NCI-H510A (cell line): ENCODE results near the gene PTPRF.
"Not testable (repeated sequence)": the region's sequence is repeated elsewhere in the genome, so short reads cannot be mapped to it uniquely, and the experiment has no call there.

Source experiments
- DNase-seq: peaks from one replicate; lab custom pipeline; 2025; lab: John Stamatoyannopoulos, UW

Gene PTPRF

DNA sequence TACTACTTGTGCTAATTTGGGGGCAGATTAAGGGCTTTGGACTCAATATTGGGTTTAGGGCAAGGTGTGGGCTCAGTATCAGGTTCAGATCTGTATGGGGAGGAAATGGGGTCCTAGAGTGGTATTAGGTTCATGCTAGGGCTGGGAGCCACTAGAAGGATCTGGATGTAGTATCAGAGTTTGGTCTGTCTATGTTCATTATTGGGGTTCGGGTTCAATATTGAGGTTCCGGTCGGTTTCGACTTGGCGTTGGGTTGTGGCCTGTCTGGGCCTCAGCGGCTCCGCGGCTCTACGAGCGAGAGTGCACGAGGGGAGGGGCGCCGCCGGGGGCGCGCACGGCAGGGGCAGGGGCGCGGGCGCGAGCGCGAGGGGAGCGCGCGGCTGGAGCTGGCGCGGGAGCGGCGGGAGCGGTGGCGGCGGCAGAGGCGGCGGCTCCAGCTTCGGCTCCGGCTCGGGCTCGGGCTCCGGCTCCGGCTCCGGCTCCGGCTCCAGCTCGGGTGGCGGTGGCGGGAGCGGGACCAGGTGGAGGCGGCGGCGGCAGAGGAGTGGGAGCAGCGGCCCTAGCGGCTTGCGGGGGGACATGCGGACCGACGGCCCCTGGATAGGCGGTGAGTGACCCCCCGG, at the start of gene PTPRF:
Gene PTPRF (plus strand): TSS at position 401 of the 624 bp plus-strand sequence. CDS start 14,193 bp downstream, outside the sequence.
- DNase-seq: peak; percentile 97

GRCh38 chr1:43481491-43481890, 49.2 kb upstream of the PTPRF start:
- no peak for DNase-seq

- DNase-seq: no peak
These were observed 48.5 kb upstream of the PTPRF start for GRCh38 chr1:43482215-43482614.

GRCh38 chr1:43484367-43484766, 46.3 kb upstream of the PTPRF start:
- no peak for DNase-seq

- no peak for DNase-seq
These were observed 42.5 kb upstream of the PTPRF start for GRCh38 chr1:43488165-43488564.

DNA sequence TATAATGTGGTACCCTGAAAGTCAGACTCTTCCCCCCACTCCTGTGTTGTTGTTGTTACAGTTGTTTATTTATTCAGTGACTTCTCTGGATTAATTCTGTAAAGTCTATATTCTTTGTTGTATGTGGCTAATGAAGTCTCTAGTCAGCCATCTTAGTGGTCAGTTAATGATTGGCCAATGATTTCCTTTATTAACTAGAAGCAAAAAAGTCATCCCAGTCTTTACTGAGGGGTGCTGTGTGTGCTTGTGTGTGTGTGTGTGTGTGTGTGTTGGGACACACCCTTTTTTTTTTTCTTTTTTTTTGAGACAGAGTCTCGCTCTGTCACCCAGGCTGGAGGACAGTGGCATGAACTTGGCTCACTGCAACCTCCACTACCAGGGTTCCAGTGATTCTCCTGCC, 39.6 kb upstream of the PTPRF start:
- no peak for DNase-seq

DNA sequence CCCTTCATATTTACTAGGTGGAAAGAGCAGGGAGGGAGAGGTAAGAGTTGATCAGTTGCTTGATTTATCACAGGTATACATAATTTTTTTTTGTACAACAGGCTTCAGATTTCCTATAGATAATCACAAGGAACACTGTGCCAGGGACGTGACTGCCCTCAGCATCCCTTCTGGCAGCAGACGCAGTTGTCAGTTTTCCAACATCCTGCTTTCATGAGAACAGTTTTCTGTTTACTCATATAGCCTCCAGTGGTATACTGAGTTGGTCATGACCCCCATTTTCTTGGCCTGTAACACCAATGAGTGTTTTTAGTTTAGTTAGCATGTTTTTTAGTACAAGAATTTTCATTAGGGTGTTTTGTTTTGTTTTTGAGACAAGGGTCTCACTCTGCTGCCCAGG, 37.9 kb upstream of the PTPRF start:
- DNase-seq: no peak

DNA sequence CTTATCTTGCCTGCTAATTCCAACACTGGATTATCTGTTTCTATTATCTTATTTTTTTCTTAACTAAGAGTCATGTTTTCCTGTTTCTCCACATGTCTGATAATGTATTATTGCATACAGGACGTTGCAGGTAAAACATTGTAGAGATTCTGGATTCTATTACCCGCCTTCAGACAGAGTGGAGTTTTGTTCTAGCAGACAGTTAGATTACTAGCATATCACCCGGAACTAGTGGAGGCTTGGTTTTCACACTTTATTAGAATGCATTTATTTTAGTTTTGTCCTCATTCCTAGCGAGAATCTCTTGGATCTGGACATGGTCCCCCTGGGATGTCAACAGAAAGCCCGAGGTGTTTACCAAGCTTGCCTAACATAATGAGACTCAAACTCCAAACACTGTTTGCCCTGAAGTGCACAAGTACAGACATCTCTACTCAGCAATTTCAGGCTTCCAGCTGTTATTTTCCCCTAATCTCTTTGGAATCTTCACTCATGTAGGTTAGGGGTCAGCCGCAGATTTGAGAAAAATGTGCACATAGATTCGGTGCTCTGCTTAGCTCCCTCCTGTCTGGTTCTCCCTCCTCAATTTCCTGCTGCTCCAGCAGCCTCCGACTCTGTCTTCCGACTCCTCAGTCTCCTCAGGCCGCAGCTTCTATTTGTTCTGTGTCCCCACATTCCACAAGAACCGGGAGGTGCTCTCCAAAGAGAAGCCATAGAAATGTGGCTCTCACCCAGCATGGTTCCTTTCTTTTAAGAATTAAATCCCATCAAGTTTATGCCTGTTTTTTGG, 36.8 kb upstream of the PTPRF start:
- no peak for DNase-seq

GRCh38 chr1:43495204-43495603, 35.5 kb upstream of the PTPRF start:
- DNase-seq: no peak

- DNase-seq: no peak
These were observed 30.8 kb upstream of the PTPRF start for GRCh38 chr1:43499898-43500297.

DNA sequence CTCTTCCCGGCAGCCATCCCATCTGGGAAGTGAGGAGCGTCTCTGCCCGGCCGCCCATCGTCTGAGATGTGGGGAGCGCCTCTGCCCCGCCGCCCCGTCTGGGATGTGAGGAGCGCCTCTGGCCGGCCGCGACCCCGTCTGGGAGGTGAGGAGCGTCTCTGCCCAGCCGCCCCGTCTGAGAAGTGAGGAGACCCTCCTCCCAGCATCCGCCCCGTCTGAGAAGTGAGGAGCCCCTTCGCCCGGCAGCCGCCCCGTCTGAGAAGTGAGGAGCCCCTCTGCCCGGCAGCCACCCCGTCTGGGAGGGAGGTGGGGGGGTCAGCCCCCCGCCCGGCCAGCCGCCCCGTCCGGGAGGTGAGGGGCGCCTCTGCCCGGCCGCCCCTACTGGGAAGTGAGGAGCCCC, 28.9 kb upstream of the PTPRF start:
- not testable (repeated sequence) for DNase-seq

GRCh38 chr1:43503534-43503933, 27.1 kb upstream of the PTPRF start:
- DNase-seq: no peak

- DNase-seq: no peak
These were observed 25.5 kb upstream of the PTPRF start for GRCh38 chr1:43505077-43505780.

GRCh38 chr1:43506233-43506632, 24.4 kb upstream of the PTPRF start:
- DNase-seq: no peak

- no peak for DNase-seq
These were observed 23.1 kb upstream of the PTPRF start for GRCh38 chr1:43507296-43508295.

DNA sequence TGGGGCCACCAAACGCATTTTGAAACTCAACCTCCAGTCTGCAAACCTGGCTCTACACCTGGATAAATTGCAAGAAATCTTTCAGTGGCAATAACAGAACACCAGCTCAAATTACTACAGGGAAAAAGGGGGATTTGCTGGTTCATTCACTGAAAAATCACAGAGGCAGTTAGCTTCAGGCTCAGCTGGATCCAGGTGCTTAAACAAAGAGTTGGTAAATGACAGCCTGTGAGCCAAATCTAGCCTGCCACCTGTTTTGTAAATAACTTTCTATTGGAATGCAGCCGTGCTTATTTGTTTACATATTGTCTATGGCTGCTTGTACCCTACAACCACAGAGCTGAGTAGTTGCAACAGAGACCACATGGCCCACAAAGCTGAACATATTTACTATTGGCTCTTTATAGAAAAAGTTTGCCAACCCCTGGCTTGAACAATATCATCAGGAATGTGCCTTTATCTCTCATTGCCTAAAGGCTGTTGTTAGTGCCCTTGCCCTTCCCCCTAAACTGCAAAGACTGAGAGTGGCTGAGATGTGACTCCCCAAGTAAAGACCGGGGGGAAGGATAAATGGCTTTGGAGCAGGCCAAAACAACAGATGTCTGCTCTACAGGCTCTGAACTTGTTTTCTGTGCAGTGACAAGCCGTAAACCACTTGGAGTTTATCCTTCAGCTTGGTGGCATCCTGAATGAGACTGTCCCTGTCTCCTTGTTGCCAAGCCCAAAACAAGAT, 21.5 kb upstream of the PTPRF start:
- no peak for DNase-seq

DNA sequence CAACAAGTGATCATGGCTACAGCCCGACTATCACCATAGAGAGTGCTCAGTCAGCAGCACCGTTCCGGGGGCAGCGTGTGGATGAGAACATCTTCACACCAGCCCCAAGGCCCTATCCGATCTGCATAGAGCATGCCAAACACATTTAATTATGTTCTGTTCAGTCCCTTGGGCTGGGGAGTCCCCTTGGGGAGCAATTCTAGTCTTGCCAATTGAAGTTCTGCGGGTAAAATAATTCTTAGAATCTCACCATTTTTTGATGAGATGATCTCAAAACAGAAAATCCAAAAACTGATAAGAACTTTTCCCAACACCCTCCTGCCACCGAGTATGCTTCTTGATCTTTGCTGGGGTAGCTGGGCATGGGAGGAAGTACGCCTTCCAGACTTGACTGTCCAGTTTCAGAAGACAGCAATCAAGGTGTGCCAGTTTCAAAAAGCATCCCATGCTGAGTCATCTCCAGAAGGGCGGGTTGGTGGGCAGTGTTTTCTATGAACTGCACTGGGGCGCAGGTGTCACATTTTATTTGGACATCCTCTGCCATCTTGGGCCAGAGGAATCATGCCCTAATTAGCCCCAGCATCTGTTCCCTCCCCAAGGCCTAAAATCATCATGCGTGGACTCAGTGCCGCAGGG, 20.8 kb upstream of the PTPRF start:
- DNase-seq: no peak

DNA sequence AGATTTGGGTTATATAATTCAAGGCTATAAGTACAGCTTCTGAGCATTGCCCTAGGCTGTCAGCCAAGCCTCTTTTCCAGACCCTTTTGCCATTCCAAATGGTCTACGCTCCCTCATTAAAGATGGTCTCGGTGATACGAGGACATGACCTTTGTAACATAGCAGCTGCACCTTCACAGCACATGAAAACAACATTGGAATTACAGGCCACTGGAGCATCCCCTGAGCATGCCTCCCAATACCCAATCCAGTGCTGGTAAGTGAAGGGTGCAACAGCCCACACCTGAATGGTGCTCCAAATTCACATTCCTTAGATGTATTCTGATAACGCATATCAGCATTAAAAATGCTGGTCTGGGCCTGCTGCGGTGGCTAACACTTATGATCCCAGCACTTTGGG, 20.1 kb upstream of the PTPRF start:
- no peak for DNase-seq

GRCh38 chr1:43511394-43511793, 19.3 kb upstream of the PTPRF start:
- DNase-seq: no peak

GRCh38 chr1:43512133-43512532, 18.6 kb upstream of the PTPRF start:
- DNase-seq: no peak

DNA sequence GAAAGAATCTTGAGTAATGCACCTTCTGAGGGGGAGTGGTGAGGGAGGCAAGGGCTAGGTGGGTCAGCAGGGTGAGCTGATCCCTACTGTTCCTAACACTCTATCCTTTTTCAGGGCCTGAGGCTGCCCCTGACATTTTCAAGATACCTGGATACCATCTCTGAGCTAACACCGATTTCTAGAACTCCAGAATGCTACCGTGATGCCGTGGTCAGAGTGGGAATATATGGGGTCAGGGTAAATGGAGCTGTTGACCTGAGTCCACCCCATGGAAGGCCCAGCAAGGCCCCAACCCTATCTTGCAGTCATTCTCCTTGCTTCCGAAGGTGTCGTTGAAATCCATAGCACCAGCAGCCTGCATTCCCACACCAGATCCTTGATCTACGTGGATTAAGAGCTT, 18.0 kb upstream of the PTPRF start:
- no peak for DNase-seq
